HepG2 (cell line): ENCODE data around the gene CTDSP1. TPM values are rescaled to one million over a fixed set of nuclear protein-coding genes. Genes with fewer than 3 reads are reported as not detected.
A peak's percentile ranks its signal among the peaks of the same experiment; 100 is the strongest.

Experiments
- BRF2 ChIP-seq: sonication (generic); formaldehyde crosslinking; IDR thresholded peaks from 2 replicates; pipeline ENCODE4 v1.8.1; 2022; ENCODE audit warnings: mild to moderate bottlenecking, missing genetic modification reagents
- ETS1 ChIP-seq: sonication (generic); formaldehyde crosslinking; IDR thresholded peaks from 2 replicates; pipeline ENCODE4 v1.4.0; 2020; ENCODE audit warnings: missing genetic modification reagents
- EZH2 ChIP-seq: conservative IDR thresholded peaks from 2 replicates; pipeline ENCODE4 v1.6.1; 2012; ENCODE audit warnings: mild to moderate bottlenecking, low read depth, low read length, moderate library complexity
- KAT8 ChIP-seq: IDR thresholded peaks from 2 replicates; pipeline ENCODE4 v1.6.1; 2016; ENCODE audit warnings: missing genetic modification reagents, missing compliant biosample characterization
- MBD4 ChIP-seq: IDR thresholded peaks from 2 replicates; pipeline ENCODE4 v1.6.1; 2012; ENCODE audit warnings: low read length, inconsistent platforms, borderline replicate concordance
- RFX1 ChIP-seq: fragments of 450-650 bp; IDR thresholded peaks from 2 replicates; pipeline ENCODE4 v1.6.1; 2017
- SMAD1 ChIP-seq: sonication (generic); formaldehyde crosslinking; IDR thresholded peaks from 2 replicates; pipeline ENCODE4 v1.4.0; 2020; ENCODE audit warnings: missing genetic modification reagents, low read depth, mild to moderate bottlenecking, borderline replicate concordance
- SNAPC5 ChIP-seq: sonication (generic); formaldehyde crosslinking; IDR thresholded peaks from 2 replicates; pipeline ENCODE4 v1.8.1; 2023; ENCODE audit warnings: mild to moderate bottlenecking, missing genetic modification reagents, borderline replicate concordance
- THRA ChIP-seq: sonication (generic); formaldehyde crosslinking; IDR thresholded peaks from 2 replicates; pipeline ENCODE4 v1.4.0; 2020; ENCODE audit warnings: missing genetic modification reagents, borderline replicate concordance
- TOE1 ChIP-seq: sonication (generic); formaldehyde crosslinking; IDR thresholded peaks from 2 replicates; pipeline ENCODE4 v1.4.0; 2020; ENCODE audit warnings: mild to moderate bottlenecking, missing genetic modification reagents
- U2AF1 ChIP-seq: fragments of 200-400 bp; formaldehyde crosslinking; optimal IDR thresholded peaks from 2 replicates; pipeline ENCODE3; 2017; ENCODE audit warnings: mild to moderate bottlenecking, low read depth, low read length
- XRCC5 ChIP-seq: fragments of 200-400 bp; formaldehyde crosslinking; optimal IDR thresholded peaks from 2 replicates; pipeline ENCODE3; 2017; ENCODE audit warnings: mild to moderate bottlenecking, low read length
- ZNF280B ChIP-seq: sonication (generic); formaldehyde crosslinking; IDR thresholded peaks from 2 replicates; pipeline ENCODE4 v1.5.0; 2020; ENCODE audit warnings: missing genetic modification reagents, mild to moderate bottlenecking, borderline replicate concordance
- ZNF333 ChIP-seq: sonication (generic); formaldehyde crosslinking; IDR thresholded peaks from 2 replicates; pipeline ENCODE4 v1.4.0; 2020; ENCODE audit warnings: mild to moderate bottlenecking, missing genetic modification reagents, borderline replicate concordance
- ZNF503 ChIP-seq: sonication (generic); formaldehyde crosslinking; IDR thresholded peaks from 2 replicates; pipeline ENCODE4 v1.4.0; 2020; ENCODE audit warnings: missing genetic modification reagents
- ZNF574 ChIP-seq: sonication (generic); formaldehyde crosslinking; IDR thresholded peaks from 2 replicates; pipeline ENCODE4 v1.4.0; 2020; ENCODE audit warnings: missing genetic modification reagents
- ZNF652 ChIP-seq: IDR thresholded peaks from 2 replicates; pipeline ENCODE4 v1.6.1; 2016; ENCODE audit warnings: low read depth, borderline replicate concordance
- ZNF776 ChIP-seq: sonication (generic); formaldehyde crosslinking; IDR thresholded peaks from 2 replicates; pipeline ENCODE4 v1.4.0; 2020; ENCODE audit warnings: mild to moderate bottlenecking, missing genetic modification reagents
- ZNF782 ChIP-seq: sonication (generic); formaldehyde crosslinking; IDR thresholded peaks from 2 replicates; pipeline ENCODE4 v1.4.0; 2020; ENCODE audit warnings: missing genetic modification reagents, mild to moderate bottlenecking, borderline replicate concordance
- ZNF879 ChIP-seq: sonication (generic); formaldehyde crosslinking; IDR thresholded peaks from 2 replicates; pipeline ENCODE4 v1.8.1; 2023; ENCODE audit warnings: missing genetic modification reagents
- ZSCAN9 ChIP-seq: IDR thresholded peaks from 2 replicates; pipeline ENCODE4 v1.6.1; 2016; ENCODE audit warnings: borderline replicate concordance
- polyA plus RNA-seq, 8 experiments: library from polyadenylated mRNA; depleted of rRNA in 3 of 8; stranded (reverse) in 7 of 8; unstranded in 1 of 8; fragments of >200 nt; fragmentation: Illumina TruSeq in 4 of 8; extraction: Trizol in 4 of 8; gene quantifications; 2 replicates each; pipeline versions ENCODE4 v1.2.1 to v1.2.3, GENCODE V29; 2011 to 2016; ENCODE audit warnings: low read depth in 4 of 8, missing spikeins in 1 of 8, mixed read lengths in 1 of 8; ENCODE audit not compliant: insufficient read depth in 1 of 8
- total RNA-seq, 5 experiments: library from RNA; depleted of rRNA; stranded (reverse); fragments of >200 nt; fragmentation: Illumina TruSeq; extraction: Trizol; gene quantifications; 2 replicates each; pipeline ENCODE4 v1.2.3, GENCODE V29; 2016; ENCODE audit warnings: low read depth in 1 of 5

CTDSP1 gene
- total and polyA plus RNA-seq, 2 of the 13 experiments (the other 11 are each of a cell fraction or from before 2014, with no cell fraction given), result 91.0 to 268 TPM

GRCh38 chr2:218405746-218406208 is 6.1 kb downstream of the CTDSP1 start (continued):
- TF ChIP-seq ZNF574 (CRISPR knock-in tag) (no peak), MBD4 (no peak), ZNF776 (no peak), KAT8 (no peak; the same call in 1 of the 2 replicates), ZNF879 (CRISPR knock-in tag) (0 out of 2 replicates have a peak, but pooled peaks have one; percentile 47), ETS1 (no peak), ZNF333 (CRISPR knock-in tag) (no peak), SNAPC5 (CRISPR knock-in tag) (no peak), ZNF503 (CRISPR knock-in tag) (no peak), ZNF652 (CRISPR knock-in tag) (no peak), TOE1 (CRISPR knock-in tag) (no peak), BRF2 (peak; percentile 55; the same call in 1 of the 2 replicates), ZNF782 (CRISPR knock-in tag) (no peak), SMAD1 (CRISPR knock-in tag) (no peak), THRA (CRISPR knock-in tag) (peak; percentile 24; the same call in 1 of the 2 replicates), U2AF1 (no peak), RFX1 (no peak), ZSCAN9 (no peak; the same call in 1 of the 2 replicates), ZNF280B (CRISPR knock-in tag) (no peak), EZH2 (no peak), XRCC5 (no peak)
